Pulmonary artery endothelial cell (primary cell): ENCODE data around the gene METTL24. TPM values are rescaled to one million over a fixed set of nuclear protein-coding genes. Genes with fewer than 3 reads are reported as not detected.
"Not testable (repeated sequence)": the region's sequence is repeated elsewhere in the genome, so short reads cannot be mapped to it uniquely, and the experiment has no call there.

ENCODE experiments used
- DNase-seq: peaks from one replicate; pipeline ENCODE4 v3.0.0-alpha.2; 2011; ENCODE audit warnings: low read depth, low spot score
- total RNA-seq: library from RNA; depleted of rRNA; stranded (reverse); fragments of >200 nt; gene quantifications from 2 replicates; pipeline ENCODE4 v1.2.3, GENCODE V29; 2014

The METTL24 gene
- total RNA-seq, 1 donor from 2014 or later = not detected

GRCh38 chr6:110315207-110315868 is 42.8 kb downstream of the METTL24 start:
- no peak for DNase-seq

- no peak for DNase-seq
Observed at GRCh38 chr6:110310861-110311446, 47.2 kb downstream of the METTL24 start.

- DNase-seq = not testable (repeated sequence)
Observed at GRCh38 chr6:110309432-110309831, 48.7 kb downstream of the METTL24 start.

GRCh38 chr6:110307368-110307767 is 50.8 kb downstream of the METTL24 start:
- DNase-seq = no peak

GRCh38 chr6:110305832-110306231 is 52.3 kb downstream of the METTL24 start:
- DNase-seq = not testable (repeated sequence)

GRCh38 chr6:110303692-110304091 is 54.5 kb downstream of the METTL24 start:
- not testable (repeated sequence) for DNase-seq

GRCh38 chr6:110298916-110299315 is 59.2 kb downstream of the METTL24 start:
- no peak for DNase-seq

GRCh38 chr6:110298411-110298810 is 59.7 kb downstream of the METTL24 start:
- no peak for DNase-seq

GRCh38 chr6:110296241-110297025 is 61.7 kb downstream of the METTL24 start:
- no peak for DNase-seq

GRCh38 chr6:110295451-110296165 is 62.5 kb downstream of the METTL24 start:
- no peak for DNase-seq

- no peak for DNase-seq
Observed at GRCh38 chr6:110287462-110288341, 70.4 kb downstream of the METTL24 start.

- DNase-seq = no peak
Observed at GRCh38 chr6:110285306-110286060, 72.7 kb downstream of the METTL24 start.

GRCh38 chr6:110284855-110285254 is 73.3 kb downstream of the METTL24 start:
- no peak for DNase-seq

- no peak for DNase-seq
Observed at GRCh38 chr6:110283657-110284056, 74.5 kb downstream of the METTL24 start.

- DNase-seq = no peak
Observed at GRCh38 chr6:110282412-110282811, 75.7 kb downstream of the METTL24 start.

GRCh38 chr6:110277100-110277665 is 81.0 kb downstream of the METTL24 start:
- DNase-seq = no peak

- DNase-seq = not testable (repeated sequence)
Observed at GRCh38 chr6:110272781-110273180, 85.4 kb downstream of the METTL24 start.

- no peak for DNase-seq
Observed at GRCh38 chr6:110271732-110272022, 86.5 kb downstream of the METTL24 start.

GRCh38 chr6:110270165-110270564 is 88.0 kb downstream of the METTL24 start:
- DNase-seq = no peak

GRCh38 chr6:110269623-110270022 is 88.5 kb downstream of the METTL24 start:
- no peak for DNase-seq
